AG09309 (cell line): ENCODE data around the gene YY1.
"Not testable (repeated sequence)": the region's sequence is repeated elsewhere in the genome, so short reads cannot be mapped to it uniquely, and the experiment has no call there.

ENCODE experiments used
- DNase-seq: peaks from one replicate; pipeline ENCODE4 v3.0.0-alpha.2; 2010; ENCODE audit warnings: low read depth
- H3K4me3 ChIP-seq: 2 replicates; pipeline ENCODE4 v1.5.1; 2011; ENCODE audit warnings: mild to moderate bottlenecking, low read depth, low read length, moderate library complexity; ENCODE audit not compliant: control insufficient read depth
- TF ChIP-seq, protein P1 (sequence below): IDR thresholded peaks from 2 replicates; pipeline ENCODE4 v1.5.1; 2011; ENCODE audit warnings: mild to moderate bottlenecking, low read depth, low read length, inconsistent platforms; ENCODE audit not compliant: insufficient read depth, control insufficient read depth; ENCODE audit errors: missing control alignments

The YY1 gene

DNA sequence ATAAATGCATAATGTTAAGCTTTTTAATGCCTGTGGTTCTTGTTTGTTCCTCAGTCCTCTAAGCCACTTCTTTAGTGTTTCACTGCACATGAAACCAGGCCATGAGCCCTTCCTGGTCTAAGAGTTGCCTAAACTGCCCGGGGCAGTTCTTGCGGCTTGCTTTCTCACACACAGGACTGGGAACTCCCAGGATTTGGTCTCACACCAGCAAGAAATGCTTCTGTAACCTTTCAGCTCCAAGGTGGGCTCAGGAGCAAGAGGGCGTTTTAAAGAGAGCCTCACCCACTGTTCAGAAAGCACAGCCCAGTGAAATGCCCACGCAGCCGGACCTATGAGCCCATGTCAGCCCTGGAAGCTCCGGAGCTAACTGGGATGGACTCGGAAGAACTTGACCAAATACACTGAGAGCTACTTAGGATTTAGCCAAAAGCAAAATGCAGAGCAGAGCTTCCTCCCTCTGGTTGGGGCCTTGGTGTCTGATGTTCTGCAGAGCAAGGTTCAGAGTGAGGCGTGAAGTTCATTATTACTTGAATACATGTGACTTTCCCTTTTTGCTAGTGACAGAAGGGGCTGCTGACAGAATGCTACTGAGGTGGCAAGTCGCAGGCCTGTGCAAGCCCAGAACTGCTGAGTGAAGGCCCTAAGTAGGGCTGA, 43.9 kb downstream of the YY1 start:
- TF ChIP-seq, protein P1, sequence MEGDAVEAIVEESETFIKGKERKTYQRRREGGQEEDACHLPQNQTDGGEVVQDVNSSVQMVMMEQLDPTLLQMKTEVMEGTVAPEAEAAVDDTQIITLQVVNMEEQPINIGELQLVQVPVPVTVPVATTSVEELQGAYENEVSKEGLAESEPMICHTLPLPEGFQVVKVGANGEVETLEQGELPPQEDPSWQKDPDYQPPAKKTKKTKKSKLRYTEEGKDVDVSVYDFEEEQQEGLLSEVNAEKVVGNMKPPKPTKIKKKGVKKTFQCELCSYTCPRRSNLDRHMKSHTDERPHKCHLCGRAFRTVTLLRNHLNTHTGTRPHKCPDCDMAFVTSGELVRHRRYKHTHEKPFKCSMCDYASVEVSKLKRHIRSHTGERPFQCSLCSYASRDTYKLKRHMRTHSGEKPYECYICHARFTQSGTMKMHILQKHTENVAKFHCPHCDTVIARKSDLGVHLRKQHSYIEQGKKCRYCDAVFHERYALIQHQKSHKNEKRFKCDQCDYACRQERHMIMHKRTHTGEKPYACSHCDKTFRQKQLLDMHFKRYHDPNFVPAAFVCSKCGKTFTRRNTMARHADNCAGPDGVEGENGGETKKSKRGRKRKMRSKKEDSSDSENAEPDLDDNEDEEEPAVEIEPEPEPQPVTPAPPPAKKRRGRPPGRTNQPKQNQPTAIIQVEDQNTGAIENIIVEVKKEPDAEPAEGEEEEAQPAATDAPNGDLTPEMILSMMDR = no peak

GRCh38 chr14:100283436-100283835, 44.5 kb downstream of the YY1 start:
- H3K4me3 ChIP-seq, DNase-seq: not testable (repeated sequence)

More for the DNA sequence above, 43.9 kb downstream of the YY1 start:
- DNase-seq = no peak
- no peak overlapping the region for H3K4me3 ChIP-seq

DNA sequence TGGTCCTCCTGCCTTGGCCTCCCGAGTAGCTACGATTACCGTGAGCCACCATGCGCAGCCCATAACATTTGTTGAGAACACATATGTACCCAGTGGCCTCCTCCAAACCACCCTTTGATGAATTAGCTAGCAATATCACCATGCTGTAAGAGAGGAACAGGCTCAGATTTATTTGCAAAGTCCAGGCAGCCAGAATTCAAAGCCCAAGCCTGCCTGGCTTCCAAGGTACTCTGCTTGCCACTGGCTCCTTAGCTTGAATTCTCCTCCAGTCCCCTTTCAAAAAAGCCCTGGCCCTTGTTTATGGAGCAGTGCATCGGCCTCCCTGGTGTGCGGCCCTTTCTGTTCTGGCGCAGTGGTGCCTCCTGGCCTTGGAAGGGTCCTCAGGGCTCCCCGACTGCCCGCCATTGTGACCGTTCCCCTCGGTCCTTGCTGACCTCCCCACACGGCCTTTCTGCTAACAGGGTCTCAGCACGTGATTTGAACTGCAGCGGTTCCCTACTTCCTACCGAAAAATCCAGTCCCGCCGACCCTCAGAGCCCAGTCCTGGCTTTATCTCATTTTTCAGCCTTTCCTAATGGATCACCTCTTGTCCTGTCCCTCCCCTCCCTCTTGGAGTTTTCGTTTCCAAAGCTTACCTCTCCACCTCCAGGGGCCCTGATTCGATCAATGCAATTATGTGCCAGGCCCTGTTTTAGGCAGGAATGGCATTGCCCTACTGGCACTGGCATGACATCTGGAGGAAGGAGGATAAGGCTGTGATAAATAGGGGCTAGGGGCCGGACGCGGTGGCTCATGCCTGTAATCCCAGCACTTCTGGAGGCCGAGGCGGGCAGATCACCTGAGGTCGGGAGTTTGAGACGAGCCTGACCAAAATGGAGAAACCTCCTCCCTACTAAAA, 45.3 kb downstream of the YY1 start:
- no peak for DNase-seq
- TF ChIP-seq, protein P1 = no peak
- peak overlapping the region; percentile 66; the same call in 1 of the 2 replicates for H3K4me3 ChIP-seq

DNA sequence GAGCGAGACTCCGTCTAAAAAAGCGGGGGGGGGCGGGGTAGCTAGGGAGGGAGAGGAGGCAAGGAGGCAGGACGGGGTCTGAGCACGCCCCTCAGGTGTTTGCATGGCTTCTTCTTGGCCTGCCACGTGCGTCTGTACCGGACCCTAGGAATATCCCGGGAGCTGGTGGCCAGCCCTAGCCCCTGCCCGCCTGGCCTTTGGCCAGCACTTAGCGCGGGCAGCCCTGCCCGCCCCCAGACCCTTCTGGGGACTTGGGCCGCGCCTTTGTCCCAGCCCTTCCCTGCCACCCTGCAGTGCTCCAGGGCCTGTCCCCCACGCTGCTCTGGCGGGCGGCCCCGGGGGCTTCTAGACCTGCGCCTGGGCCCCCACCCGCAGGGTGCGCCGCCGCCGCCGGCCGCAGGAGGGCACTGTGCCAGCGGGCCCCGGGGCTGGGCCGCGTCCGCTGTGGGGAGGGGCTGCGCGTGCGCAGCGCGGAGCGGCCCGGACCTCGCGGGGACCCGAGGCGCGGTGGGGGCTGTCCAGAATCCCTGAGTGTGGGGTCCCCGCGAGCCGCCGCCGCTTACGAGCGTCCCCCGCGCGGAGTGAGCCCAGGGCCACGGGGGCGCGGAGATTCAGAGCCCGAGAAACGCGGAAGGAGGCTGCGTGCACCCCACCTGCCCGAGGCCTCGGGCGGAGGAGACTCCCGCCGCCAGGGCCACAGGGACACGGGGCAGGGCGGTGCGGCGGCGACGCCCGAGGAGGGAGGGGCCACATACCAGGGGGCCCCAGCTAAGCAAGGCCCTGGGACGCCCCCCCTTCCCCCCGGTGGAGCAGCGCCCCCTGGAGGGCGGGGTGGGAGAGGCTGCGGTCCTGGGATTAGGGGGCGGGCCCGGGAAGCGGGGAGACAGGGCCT, 46.3 kb downstream of the YY1 start:
- TF ChIP-seq, protein P1 = peak; percentile 84
- DNase-seq = no peak
- H3K4me3 ChIP-seq = peak overlapping the region; percentile 66

- no peak for DNase-seq
- TF ChIP-seq, protein P1 = no peak
- peak overlapping the region; percentile 66 for H3K4me3 ChIP-seq
Observed at GRCh38 chr14:100285913-100286400, 47.0 kb downstream of the YY1 start.

DNA sequence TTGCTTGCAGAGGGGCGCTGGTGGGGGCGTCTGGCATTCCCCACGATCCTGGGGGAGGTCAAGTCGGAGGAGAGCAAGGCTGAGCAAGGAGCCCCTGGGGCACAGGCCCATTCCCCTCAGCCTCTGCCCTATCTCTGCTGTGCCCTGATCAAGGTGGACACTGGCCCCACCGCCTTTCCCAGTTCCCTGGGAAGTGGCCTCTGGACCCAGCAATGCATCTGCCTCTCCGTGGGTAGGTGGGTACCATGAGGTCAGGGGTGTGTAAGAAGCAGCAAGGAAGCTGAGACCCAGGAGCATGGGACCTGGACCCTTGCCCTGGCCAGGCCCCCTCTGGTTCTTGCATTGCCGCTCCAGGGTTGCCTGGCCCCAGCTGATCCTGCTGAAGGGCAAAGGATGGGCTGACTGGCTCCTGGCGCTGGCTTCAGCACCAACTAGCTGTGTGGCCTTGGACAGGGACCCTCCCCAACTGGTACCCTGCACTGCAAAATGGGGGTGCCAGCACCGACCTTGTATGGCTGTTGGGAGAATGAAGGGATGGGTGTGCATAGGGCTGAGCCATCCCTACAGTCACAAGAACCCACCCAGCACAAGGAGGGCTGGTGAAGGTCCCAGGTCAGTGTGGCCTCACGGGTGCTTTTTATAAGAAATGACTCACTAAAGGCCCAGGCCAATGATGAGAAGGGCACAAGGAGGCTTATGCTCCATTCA, 47.7 kb downstream of the YY1 start:
- H3K4me3 ChIP-seq = no peak overlapping the region
- TF ChIP-seq, protein P1 = no peak
- no peak for DNase-seq
